Kidney capillary endothelial cell (primary cell): Measurements from ENCODE around the gene ABCC2.
"Not testable (repeated sequence)": the region's sequence is repeated elsewhere in the genome, so short reads cannot be mapped to it uniquely, and the experiment has no call there.

ENCODE experiments used
- DNase-seq: peaks from one replicate; pipeline ENCODE4 v3.0.0-alpha.2; 2018; ENCODE audit warnings: low spot score

ABCC2 gene

DNA sequence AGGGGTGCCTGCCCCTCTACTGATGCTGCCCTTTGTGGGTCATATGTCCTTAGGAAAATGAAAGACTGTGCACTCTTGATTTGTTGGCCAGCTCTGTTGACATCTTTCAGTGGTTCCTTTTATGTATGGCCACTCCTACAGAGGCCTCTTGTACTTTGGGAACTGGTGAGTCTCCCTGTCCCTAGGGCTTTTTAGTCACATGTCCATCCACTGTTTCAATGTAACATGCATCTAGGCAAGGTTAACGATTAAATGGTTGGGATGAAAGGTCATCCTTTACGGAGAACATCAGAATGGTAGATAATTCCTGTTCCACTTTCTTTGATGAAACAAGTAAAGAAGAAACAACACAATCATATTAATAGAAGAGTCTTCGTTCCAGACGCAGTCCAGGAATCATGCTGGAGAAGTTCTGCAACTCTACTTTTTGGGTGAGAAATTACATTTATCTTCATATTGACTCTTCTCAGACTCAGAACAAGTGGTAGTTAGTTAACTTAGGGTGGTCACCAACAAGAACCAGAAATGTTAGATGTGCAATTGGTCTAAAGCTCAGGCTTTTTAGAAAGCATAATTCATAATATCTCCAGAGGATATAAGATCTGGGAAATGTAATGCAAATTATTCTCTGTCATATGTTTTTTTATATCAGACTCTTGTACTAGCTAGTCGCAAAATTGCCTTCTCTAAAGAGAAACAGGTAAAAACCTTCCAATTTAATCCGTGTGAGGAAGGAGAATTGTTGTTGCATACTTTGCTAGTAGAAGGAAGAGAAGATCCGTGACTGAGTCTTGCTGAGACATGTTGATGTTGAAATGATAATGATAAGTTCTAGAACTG is at the start of gene ABCC2:
Gene ABCC2, plus strand, starts transcription at position 194 of the 840 bp plus-strand sequence. Its CDS starts 205 bp downstream, at position 399.
- DNase-seq: no peak

GRCh38 chr10:99733366-99733765 is 49.1 kb upstream of the ABCC2 start:
- no peak for DNase-seq

- not testable (repeated sequence) for DNase-seq
Observed at GRCh38 chr10:99734111-99734510, 48.3 kb upstream of the ABCC2 start.

- DNase-seq: no peak
Observed at GRCh38 chr10:99740260-99740659, 42.2 kb upstream of the ABCC2 start.

DNA sequence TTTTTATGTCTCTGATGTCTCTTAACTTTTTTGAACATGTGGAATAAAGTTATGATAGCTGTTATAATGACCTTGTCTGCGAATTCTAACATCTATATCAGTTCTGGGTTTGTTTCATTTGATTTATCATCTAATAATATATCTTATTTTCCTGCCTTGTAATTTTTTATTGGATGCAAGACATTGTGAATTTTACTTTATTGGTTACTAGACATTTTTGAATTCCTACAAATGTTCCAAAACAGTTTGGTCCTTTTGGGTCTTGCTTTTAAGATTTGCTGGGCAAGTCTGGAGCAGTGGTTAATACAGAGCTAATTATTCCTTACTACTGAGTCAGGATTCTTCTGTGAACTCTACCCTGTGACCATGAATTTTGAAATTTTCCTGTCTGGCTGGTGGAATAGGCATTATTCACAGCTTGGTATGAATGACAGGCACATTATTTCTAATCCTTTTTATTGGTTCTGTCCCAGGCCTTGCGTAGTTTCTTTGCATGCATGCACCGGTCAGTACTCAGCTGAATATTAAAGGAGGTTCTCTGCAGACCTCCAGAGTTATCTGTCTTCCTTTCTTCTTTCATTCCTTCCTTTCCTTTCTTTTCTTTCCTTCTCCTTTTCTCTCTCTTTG is 41.4 kb upstream of the ABCC2 start:
- DNase-seq: no peak

GRCh38 chr10:99742254-99742653 is 40.2 kb upstream of the ABCC2 start:
- no peak for DNase-seq

GRCh38 chr10:99742701-99743100 is 39.7 kb upstream of the ABCC2 start:
- DNase-seq: no peak

DNA sequence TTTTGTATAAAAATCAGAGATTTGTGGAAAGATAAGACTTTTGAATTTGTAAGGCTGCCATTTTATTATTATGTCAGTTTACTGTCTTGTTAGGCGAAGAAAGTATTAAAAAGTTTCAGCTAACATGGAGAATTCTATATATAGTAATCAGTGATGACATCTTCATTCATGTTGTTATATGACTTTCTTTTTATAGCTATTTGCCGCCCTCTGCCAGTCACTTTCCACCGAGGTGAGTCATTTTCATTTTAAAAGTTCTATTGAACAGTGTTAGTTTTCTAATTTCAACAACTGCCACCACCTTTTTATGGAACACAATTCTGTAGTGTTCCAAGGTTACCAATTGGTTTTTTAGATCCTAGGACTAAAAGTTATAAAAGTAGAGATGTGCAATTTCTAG is 38.6 kb upstream of the ABCC2 start:
- DNase-seq: no peak

DNA sequence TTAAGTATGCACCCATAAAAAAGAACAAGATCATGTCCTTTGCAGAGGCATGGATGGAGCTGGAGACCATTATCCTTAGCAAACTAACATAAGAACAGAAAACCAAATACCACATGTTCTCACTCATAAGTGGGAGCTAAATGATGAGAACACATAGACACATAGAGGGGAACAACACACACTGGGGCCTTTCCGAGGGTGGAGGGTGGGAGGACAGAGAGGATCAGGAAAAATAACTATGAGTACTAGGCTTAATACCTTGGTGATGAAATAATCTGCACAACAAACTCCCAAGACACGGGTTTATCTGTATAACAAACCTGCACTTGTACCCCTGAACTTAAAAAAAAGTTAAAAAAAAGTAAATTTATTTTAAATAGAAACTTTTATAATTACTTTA is 36.3 kb upstream of the ABCC2 start:
- DNase-seq: not testable (repeated sequence)

DNA sequence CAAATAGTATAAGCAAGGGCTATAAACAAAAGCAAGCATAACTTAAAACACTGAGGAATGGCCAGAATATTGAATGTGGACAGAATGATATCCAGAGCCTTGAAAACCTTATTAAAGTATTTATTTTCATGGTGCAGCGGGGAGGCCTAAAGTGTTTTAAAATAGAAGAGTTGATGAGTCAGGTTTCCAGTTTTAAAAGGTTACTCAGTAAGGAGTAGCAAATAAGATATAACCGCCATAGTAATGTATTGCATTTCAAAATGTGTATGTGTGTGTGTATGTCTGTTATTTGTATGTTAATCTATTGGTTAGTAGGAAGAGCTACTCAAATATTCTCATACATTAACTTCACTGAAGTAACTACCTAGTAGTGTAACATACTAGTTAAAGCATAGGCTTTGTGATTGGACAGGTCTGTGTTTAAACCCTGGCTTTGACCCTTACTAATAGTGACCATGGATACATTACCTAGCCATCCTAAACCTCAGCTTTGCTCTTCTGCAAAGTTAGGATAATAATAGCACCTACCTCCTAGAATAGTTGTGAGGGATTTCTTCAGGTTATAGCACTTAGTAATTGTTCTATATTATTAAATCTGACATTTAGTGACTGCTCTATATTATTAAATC is 33.5 kb upstream of the ABCC2 start:
- no peak for DNase-seq

- no peak for DNase-seq
Observed at GRCh38 chr10:99750641-99751040, 31.8 kb upstream of the ABCC2 start.

DNA sequence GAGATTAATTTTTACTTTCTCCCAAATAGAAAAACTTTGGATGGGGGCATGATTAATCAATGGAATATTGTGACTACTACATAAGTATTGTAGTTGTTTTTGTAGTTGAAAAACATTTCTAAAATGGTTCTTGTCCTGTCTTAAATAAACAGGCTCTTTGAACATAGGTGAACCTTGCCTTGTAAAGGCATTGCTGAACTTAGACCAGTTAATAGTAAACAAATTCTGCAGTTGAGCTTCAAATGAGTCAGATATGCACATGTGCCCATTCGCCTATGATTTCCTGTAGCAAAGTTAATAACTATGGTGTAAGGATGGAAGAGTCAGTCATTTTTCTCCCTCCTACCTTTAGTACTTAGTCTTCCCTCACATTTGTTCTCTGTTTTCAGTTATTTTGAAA is 27.8 kb upstream of the ABCC2 start:
- no peak for DNase-seq

DNA sequence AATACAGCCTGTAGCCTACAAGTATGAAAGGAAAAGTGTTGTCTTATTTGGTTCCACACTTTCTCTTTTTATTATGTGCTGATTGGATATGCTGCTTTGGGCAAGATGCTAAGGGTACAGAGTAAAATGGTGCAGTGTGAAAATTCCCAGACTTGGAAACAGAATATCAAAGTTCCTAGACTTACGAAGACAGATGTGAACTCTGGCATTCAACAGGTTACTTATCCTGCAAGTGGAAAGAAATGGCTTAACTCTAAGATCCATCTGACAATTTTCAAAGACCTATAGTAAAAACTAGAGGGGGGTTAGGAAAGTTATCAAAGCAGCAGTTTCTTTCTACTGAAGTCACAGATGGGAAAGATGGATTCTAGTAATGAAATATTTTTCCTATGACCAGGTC is 26.3 kb upstream of the ABCC2 start:
- no peak for DNase-seq

DNA sequence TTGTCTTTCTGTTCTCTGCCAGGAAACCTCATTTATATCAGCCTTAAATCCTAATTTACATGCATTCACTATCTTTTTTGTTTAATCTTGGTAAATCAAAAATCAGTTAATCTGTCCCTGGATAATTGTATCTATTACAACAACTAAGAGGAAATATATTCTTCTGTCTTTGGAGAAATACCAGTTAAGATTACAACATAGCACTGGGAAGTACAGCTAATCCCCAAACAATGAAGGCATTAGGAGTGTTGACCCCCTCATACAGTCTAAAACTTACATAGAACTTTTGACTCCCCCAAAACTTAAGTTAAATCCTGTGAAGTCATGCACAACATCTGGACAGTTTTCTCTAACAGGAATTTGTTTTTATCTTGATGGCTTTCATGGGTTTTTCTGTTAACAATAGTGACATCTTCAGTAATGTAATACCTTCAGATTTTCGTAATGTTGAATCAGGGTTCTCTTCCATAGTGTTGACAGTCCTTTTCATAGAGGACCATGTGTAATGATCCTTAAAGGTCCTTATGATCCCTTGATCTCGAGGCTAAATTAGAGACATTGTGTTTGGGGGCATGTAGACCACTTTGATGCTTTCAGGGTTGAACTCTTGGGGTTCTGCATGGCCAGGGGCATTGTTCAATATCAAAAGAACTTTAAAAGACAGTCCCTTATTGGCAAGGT is 24.1 kb upstream of the ABCC2 start:
- no peak for DNase-seq

GRCh38 chr10:99760321-99760720 is 22.1 kb upstream of the ABCC2 start:
- DNase-seq: no peak

- DNase-seq: no peak
Observed at GRCh38 chr10:99761365-99761764, 21.1 kb upstream of the ABCC2 start.

GRCh38 chr10:99765672-99766301 is 16.7 kb upstream of the ABCC2 start:
- DNase-seq: no peak

DNA sequence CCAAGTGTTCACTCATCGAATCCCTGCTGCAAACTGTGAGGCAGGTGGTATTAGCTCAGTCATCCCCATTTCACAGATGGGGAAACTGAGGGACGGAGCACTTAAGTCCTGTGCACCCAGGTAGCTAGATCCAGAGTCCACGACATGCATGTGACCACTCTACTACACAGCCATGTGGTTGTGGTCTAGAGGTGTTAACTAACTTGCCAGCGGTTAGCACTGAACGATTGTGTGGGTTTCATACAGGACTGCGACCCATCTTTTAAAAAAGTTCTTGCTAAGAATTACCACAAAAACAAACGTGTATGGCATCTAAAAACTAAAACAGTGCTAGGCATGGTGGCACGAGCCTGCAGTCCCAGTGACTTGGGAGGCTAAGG is 16.1 kb upstream of the ABCC2 start:
- no peak for DNase-seq

DNA sequence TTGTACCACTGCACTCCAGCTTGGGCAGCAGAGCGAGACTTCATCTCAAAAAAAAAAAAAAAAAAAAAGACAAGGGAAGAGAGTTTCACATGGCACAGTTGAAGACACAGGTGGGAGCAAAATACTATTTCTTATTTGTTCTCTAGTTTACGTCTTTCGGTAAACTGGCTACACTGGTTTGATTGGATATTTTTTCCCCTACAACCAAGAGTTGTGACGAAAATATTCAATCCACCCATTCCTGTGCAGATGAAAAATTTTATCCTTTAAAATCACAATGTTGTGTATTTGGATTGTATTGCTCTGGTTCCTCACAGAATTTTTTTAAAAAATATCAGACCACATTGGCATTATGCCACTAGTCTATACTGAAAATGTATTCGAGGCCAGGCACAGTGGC is 14.5 kb upstream of the ABCC2 start:
- no peak for DNase-seq

GRCh38 chr10:99768556-99768955 is 13.9 kb upstream of the ABCC2 start:
- no peak for DNase-seq

DNA sequence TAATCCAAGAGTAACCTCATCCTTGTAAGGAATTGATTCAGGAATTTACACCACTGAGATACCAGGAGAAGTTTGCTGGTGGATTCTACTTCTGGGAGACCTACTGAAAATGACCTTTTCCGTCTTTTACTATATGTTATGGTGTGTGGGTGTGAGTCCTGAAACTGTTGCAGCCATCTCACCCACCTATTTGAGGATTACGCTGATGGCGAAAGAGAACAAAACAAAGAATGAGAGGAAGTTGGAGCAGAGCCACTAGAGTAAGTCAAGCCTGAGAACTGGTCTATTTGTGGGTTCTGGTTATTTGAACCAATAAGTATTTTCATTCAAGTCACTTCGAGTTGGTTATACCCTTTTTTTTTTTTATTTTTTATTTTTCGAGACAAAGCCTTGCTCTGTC is 12.7 kb upstream of the ABCC2 start:
- no peak for DNase-seq

GRCh38 chr10:99770408-99771045 is 11.9 kb upstream of the ABCC2 start:
- DNase-seq: no peak
